ENCODE measurements around the gene GPBP1. TPM values are rescaled to one million over a fixed set of nuclear protein-coding genes. Genes with fewer than 3 reads are reported as not detected.

The GPBP1 gene
- total and polyA plus RNA-seq, 9 of the 15 experiments (the other 6 are each of a cell fraction or from before 2014, with no cell fraction given), result 31.0 to 109 (median 68.4) TPM

- TF ChIP-seq REST (IDR thresholded peaks at IDR 0.05; ENCODE audit: borderline replicate concordance) (no peak), REST (CRISPR knock-in tag; IDR thresholded peaks at IDR 0.05; ENCODE audit: low read depth) (no peak), JUNB (CRISPR knock-in tag; conservative IDR thresholded peaks at IDR 0.05) (no peak), YY1 (IDR thresholded peaks at IDR 0.05; ENCODE audit: borderline replicate concordance in 1 of 3, control insufficient read depth in 1 of 3, extremely low read depth in 1 of 3, insufficient read depth in 3 of 3, insufficient read length in 1 of 3, insufficient replicate concordance in 2 of 3, low read depth in 1 of 3, low read length in 2 of 3) (peak in 1 of 3 experiments; percentile 48), TCF15 (CRISPR knock-in tag; IDR thresholded peaks at IDR 0.05) (no peak), MAX (CRISPR knock-in tag; IDR thresholded peaks at IDR 0.05) (peak; percentile 53; the same call in 1 of the 2 replicates), ESRRB (CRISPR knock-in tag; IDR thresholded peaks at IDR 0.05; ENCODE audit: borderline replicate concordance) (no peak), RBBP5 (IDR thresholded peaks at IDR 0.05; ENCODE audit: borderline replicate concordance, insufficient read depth, low read length, poor library complexity, severe bottlenecking) (no peak), PHF8 (IDR thresholded peaks at IDR 0.05; ENCODE audit: borderline replicate concordance, low read length) (no peak), MCM5 (IDR thresholded peaks at IDR 0.05; ENCODE audit: low read depth) (no peak), ZBTB7A (IDR thresholded peaks at IDR 0.05; ENCODE audit: borderline replicate concordance, control insufficient read depth, low read depth, low read length) (no peak), POU5F1 (IDR thresholded peaks at IDR 0.05; ENCODE audit: borderline replicate concordance, low read depth, low read length, partially characterized antibody) (no peak), PML (IDR thresholded peaks at IDR 0.05; ENCODE audit: low read length) (no peak), ELF2 (CRISPR knock-in tag; IDR thresholded peaks at IDR 0.05) (no peak), E2F1 (CRISPR knock-in tag; IDR thresholded peaks at IDR 0.05) (no peak), ZNF134 (CRISPR knock-in tag; conservative IDR thresholded peaks at IDR 0.05) (no peak), ZNF75A (CRISPR knock-in tag; IDR thresholded peaks at IDR 0.05) (no peak)
These were observed 1.2 kb upstream of the GPBP1 start (continued) for GRCh38 chr5:57172466-57173318.
